OCI-LY3 (cell line): ENCODE measurements around the gene SLC5A6.

Experiments used
- H2AFZ ChIP-seq: fragments of 200-600, 300-600 bp; shearing (Covaris generic); 2 replicates; pipeline ENCODE4 v1.6.0; 2014; ENCODE audit warnings: antibody characterized with exemption, low read depth, low read length
- H3K27ac ChIP-seq: fragments of 200-600, 300-600 bp; sonication (generic); 2 replicates; pipeline ENCODE4 v1.5.1; 2014; ENCODE audit warnings: mild to moderate bottlenecking, low read length, moderate library complexity, mixed read lengths
- H3K27me3 ChIP-seq: fragments of 200-600, 300-600 bp; sonication (generic); 2 replicates; pipeline ENCODE4 v1.6.1; 2014; ENCODE audit warnings: low read depth, low read length, mixed read lengths
- H3K36me3 ChIP-seq: fragments of 200-600, 300-600 bp; sonication (generic); replicated peaks from 2 replicates; pipeline ENCODE3; 2014; ENCODE audit warnings: low read depth, low read length, mixed read lengths
- H3K4me1 ChIP-seq: fragments of 300-600, 200-600 bp; sonication (generic); 2 replicates; pipeline ENCODE4 v1.6.1; 2014; ENCODE audit warnings: low read length, mixed read lengths
- H3K4me2 ChIP-seq: fragments of 200-600, 300-600 bp; sonication (generic); 2 replicates; pipeline ENCODE4 v1.6.1; 2014; ENCODE audit warnings: low read length, mixed read lengths
- H3K4me3 ChIP-seq: fragments of 300-600, 200-600 bp; sonication (generic); 2 replicates; pipeline ENCODE4 v1.5.1; 2014; ENCODE audit warnings: antibody characterized with exemption, mild to moderate bottlenecking, low read length, moderate library complexity
- H3K79me2 ChIP-seq: fragments of 300-600, 200-600 bp; shearing (Covaris generic); 2 replicates; pipeline ENCODE4 v1.6.1; 2014; ENCODE audit warnings: mild to moderate bottlenecking, low read length, mixed read lengths
- H3K9ac ChIP-seq: fragments of 300-600, 200-600 bp; shearing (Covaris generic); 2 replicates; pipeline ENCODE4 v1.6.0; 2014; ENCODE audit warnings: mild to moderate bottlenecking, low read length, moderate library complexity
- H3K9me3 ChIP-seq: fragments of 200-600, 300-600 bp; shearing (Covaris generic); 2 replicates; pipeline ENCODE4 v1.6.1; 2014; ENCODE audit warnings: low read length, mixed read lengths; ENCODE audit not compliant: insufficient read depth
- H4K20me1 ChIP-seq: fragments of 200-600, 300-600 bp; sonication (generic); 2 replicates; pipeline ENCODE4 v1.6.1; 2016; ENCODE audit warnings: low read length, mixed read lengths; ENCODE audit not compliant: insufficient read depth
- EZH2phosphoT487 ChIP-seq: fragments of 200-600 bp; shearing (Covaris generic); IDR thresholded peaks from 2 replicates; pipeline ENCODE4 v1.6.1; 2018; ENCODE audit warnings: antibody characterized with exemption, mixed run types, low read depth
- TF ChIP-seq, protein P1 (sequence below): fragments of 200-600, 300-600 bp; sonication (generic); IDR thresholded peaks from 2 replicates; pipeline ENCODE4 v1.5.1; 2014; ENCODE audit warnings: antibody characterized with exemption, low read length, low read depth

Gene SLC5A6

DNA sequence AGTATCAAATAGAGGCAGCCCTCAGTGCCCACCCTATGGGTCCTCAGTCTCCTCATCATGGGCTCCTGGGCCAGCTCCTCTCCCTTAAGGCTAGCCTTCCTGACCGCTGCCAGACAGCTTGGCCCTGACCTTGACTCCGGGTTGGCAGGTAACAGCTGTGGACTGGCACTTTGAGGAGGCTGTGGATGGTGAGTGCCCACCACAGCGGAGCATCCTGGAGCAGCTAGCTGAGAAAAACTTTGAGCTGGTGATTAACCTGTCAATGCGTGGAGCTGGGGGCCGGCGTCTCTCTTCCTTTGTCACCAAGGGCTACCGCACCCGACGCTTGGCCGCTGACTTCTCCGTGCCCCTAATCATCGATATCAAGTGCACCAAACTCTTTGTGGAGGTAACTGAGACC, 24.1 kb upstream of the SLC5A6 start:
- Histone ChIP-seq H2AFZ (no peak overlapping the region), H3K4me2 (no peak overlapping the region), H3K4me3 (no peak overlapping the region), H3K4me1 (no peaks in the 10 kb centered on the region), H3K27me3 (no peaks in the 10 kb centered on the region), H4K20me1 (no peaks in the 10 kb centered on the region), H3K9ac (no peak overlapping the region), H3K79me2 (no peaks in the 10 kb centered on the region), H3K9me3 (no peaks in the 10 kb centered on the region), H3K27ac (no peak overlapping the region), H3K36me3 (peaks cover 91% of the 10 kb centered on the region)
- TF ChIP-seq, protein P1, sequence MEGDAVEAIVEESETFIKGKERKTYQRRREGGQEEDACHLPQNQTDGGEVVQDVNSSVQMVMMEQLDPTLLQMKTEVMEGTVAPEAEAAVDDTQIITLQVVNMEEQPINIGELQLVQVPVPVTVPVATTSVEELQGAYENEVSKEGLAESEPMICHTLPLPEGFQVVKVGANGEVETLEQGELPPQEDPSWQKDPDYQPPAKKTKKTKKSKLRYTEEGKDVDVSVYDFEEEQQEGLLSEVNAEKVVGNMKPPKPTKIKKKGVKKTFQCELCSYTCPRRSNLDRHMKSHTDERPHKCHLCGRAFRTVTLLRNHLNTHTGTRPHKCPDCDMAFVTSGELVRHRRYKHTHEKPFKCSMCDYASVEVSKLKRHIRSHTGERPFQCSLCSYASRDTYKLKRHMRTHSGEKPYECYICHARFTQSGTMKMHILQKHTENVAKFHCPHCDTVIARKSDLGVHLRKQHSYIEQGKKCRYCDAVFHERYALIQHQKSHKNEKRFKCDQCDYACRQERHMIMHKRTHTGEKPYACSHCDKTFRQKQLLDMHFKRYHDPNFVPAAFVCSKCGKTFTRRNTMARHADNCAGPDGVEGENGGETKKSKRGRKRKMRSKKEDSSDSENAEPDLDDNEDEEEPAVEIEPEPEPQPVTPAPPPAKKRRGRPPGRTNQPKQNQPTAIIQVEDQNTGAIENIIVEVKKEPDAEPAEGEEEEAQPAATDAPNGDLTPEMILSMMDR, result no peak
- TF ChIP-seq EZH2phosphoT487, result no peak

DNA sequence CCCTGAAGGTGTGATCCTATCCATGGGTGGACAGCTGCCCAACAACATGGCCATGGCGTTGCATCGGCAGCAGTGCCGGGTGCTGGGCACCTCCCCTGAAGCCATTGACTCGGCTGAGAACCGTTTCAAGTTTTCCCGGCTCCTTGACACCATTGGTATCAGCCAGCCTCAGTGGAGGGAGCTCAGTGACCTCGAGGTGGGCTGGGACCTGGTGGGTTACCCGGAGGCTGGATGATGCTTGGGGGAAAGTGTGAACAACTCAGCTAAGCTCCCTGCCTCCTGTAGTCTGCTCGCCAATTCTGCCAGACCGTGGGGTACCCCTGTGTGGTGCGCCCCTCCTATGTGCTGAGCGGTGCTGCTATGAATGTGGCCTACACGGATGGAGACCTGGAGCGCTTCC, 21.3 kb upstream of the SLC5A6 start:
- Histone ChIP-seq H3K36me3 (peaks cover 73% of the 10 kb centered on the region), H3K79me2 (no peaks in the 10 kb centered on the region), H3K27me3 (no peaks in the 10 kb centered on the region), H3K4me3 (no peak overlapping the region), H2AFZ (no peak overlapping the region), H4K20me1 (no peaks in the 10 kb centered on the region), H3K9ac (no peak overlapping the region), H3K9me3 (no peaks in the 10 kb centered on the region), H3K4me1 (no peaks in the 10 kb centered on the region), H3K27ac (no peak overlapping the region), H3K4me2 (no peak overlapping the region)
- TF ChIP-seq, protein P1, result no peak
- TF ChIP-seq EZH2phosphoT487, result no peak

DNA sequence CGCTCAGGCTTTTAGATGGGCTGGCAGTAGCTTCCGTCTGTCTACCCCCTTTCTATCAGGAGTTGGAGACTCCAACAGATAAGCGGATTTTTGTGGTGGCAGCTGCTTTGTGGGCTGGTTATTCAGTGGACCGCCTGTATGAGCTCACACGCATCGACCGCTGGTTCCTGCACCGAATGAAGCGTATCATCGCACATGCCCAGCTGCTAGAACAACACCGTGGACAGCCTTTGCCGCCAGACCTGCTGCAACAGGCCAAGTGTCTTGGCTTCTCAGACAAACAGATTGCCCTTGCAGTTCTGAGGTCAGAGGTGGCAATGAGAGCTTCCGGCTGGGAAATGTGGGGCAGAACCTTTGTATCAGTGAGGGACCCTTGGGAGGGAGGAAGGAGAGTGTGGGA, 19.9 kb upstream of the SLC5A6 start:
- TF ChIP-seq EZH2phosphoT487, result no peak
- Histone ChIP-seq H3K4me3 (no peak overlapping the region), H3K27me3 (no peaks in the 10 kb centered on the region), H3K9ac (no peak overlapping the region), H2AFZ (no peak overlapping the region), H3K4me2 (no peak overlapping the region), H3K27ac (no peak overlapping the region), H3K79me2 (no peaks in the 10 kb centered on the region), H4K20me1 (no peaks in the 10 kb centered on the region), H3K36me3 (peaks cover 77% of the 10 kb centered on the region), H3K9me3 (no peaks in the 10 kb centered on the region), H3K4me1 (no peaks in the 10 kb centered on the region)

DNA sequence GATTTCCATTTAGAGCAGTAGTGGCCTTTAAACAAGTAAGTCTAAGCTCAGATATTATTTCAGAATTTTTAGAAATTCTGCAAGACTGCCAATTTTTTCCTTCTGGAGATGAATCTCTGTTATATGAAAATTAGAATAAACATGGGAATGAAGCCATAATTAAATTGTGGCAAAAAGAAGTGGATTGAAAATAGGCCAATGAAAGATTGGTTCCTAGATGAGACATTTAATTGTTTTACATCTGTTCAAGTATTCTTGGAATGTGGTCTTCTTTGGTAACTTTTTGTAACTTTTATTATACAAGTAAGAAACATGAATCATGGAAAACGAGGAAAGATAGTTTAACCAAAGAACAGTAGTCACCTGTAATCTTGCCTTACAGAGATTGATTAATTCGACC, 15.4 kb upstream of the SLC5A6 start:
- TF ChIP-seq, protein P1, result no peak
- TF ChIP-seq EZH2phosphoT487, result no peak
- H2AFZ ChIP-seq, result no peak overlapping the region
- H3K27me3 ChIP-seq, result no peaks in the 10 kb centered on the region
- no peak overlapping the region for H3K4me3 ChIP-seq
- H3K9me3 ChIP-seq, result no peaks in the 10 kb centered on the region
- peaks cover 67% of the 10 kb centered on the region for H3K36me3 ChIP-seq
- H3K27ac ChIP-seq, result no peak overlapping the region
- H3K79me2 ChIP-seq, result no peaks in the 10 kb centered on the region
- no peak overlapping the region for H3K4me2 ChIP-seq
- H4K20me1 ChIP-seq, result no peaks in the 10 kb centered on the region
- no peaks in the 10 kb centered on the region for H3K4me1 ChIP-seq
- no peak overlapping the region for H3K9ac ChIP-seq

DNA sequence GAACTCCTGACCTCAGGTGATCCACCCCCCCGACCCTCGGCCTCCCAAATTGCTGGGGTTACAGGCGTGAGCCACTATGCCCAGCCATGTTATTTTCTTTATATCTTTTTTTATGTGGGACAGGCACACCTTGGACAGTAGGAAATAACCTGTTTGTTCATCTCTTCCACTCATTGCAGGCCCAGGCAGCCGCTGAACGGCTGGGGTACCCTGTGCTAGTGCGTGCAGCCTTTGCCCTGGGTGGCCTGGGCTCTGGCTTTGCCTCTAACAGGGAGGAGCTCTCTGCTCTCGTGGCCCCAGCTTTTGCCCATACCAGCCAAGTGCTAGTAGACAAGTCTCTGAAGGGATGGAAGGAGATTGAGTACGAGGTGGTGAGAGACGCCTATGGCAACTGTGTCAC, 13.5 kb upstream of the SLC5A6 start:
- no peaks in the 10 kb centered on the region for H3K27me3 ChIP-seq
- H3K4me2 ChIP-seq, result no peak overlapping the region
- no peaks in the 10 kb centered on the region for H4K20me1 ChIP-seq
- peaks cover 4% of the 10 kb centered on the region; the same call in 1 of the 2 replicates for H3K79me2 ChIP-seq
- peaks cover 66% of the 10 kb centered on the region for H3K36me3 ChIP-seq
- TF ChIP-seq, protein P1, result no peak
- no peak for TF ChIP-seq EZH2phosphoT487
- no peak overlapping the region for H3K27ac ChIP-seq
- H3K4me1 ChIP-seq, result no peaks in the 10 kb centered on the region
- no peaks in the 10 kb centered on the region for H3K9me3 ChIP-seq
- H3K9ac ChIP-seq, result no peak overlapping the region
- no peak overlapping the region for H3K4me3 ChIP-seq
- H2AFZ ChIP-seq, result no peak overlapping the region
